ENCODE measurements around the gene TMEM185B.

Gene TMEM185B

GRCh38 chr2:120219766-120220165, 3.4 kb downstream of the TMEM185B start:
- Histone ChIP-seq H3K27me3 (ENCODE audit: insufficient read depth, insufficient read length) (peaks cover 11% of the 10 kb centered on the region), H3K36me3 (ENCODE audit: insufficient read depth, insufficient read length, low read length) (peaks cover 37% of the 10 kb centered on the region), H3K9me3 (ENCODE audit: insufficient read depth, low read length) (peaks cover 13% of the 10 kb centered on the region), H3K4me1 (ENCODE audit: insufficient read depth, insufficient read length) (peaks cover 13% of the 10 kb centered on the region), H3K9ac (ENCODE audit: insufficient read length, low read depth) (no peak overlapping the region), H3K4me3 (ENCODE audit: insufficient read length, low read depth) (no peak overlapping the region)
- no peak for DNase-seq (ENCODE audit: low read depth, low spot score)
- TF ChIP-seq YY1 (IDR thresholded peaks at IDR 0.05; ENCODE audit: insufficient read depth, insufficient read length): no peak
- TF ChIP-seq SUZ12 (IDR thresholded peaks at IDR 0.05; ENCODE audit: extremely low read depth, insufficient read depth, insufficient read length): no peak
- no peak for TF ChIP-seq ZNF274 (IDR thresholded peaks at IDR 0.05; ENCODE audit: low read depth, low read length)

- peaks cover 37% of the 10 kb centered on the region for H3K36me3 ChIP-seq (ENCODE audit: insufficient read depth, insufficient read length, low read length)
- no peak overlapping the region for H3K4me3 ChIP-seq (ENCODE audit: insufficient read length, low read depth)
- no peak for DNase-seq (ENCODE audit: low read depth, low spot score)
- TF ChIP-seq YY1 (IDR thresholded peaks at IDR 0.05; ENCODE audit: insufficient read depth, insufficient read length): no peak
- no peak for TF ChIP-seq SUZ12 (IDR thresholded peaks at IDR 0.05; ENCODE audit: extremely low read depth, insufficient read depth, insufficient read length)
- TF ChIP-seq ZNF274 (IDR thresholded peaks at IDR 0.05; ENCODE audit: low read depth, low read length): no peak
- peaks cover 7% of the 10 kb centered on the region for H3K27me3 ChIP-seq (ENCODE audit: insufficient read depth, insufficient read length)
- H3K4me1 ChIP-seq (ENCODE audit: insufficient read depth, insufficient read length): peaks cover 11% of the 10 kb centered on the region
- no peak overlapping the region for H3K9ac ChIP-seq (ENCODE audit: insufficient read length, low read depth)
- peaks cover 13% of the 10 kb centered on the region for H3K9me3 ChIP-seq (ENCODE audit: insufficient read depth, low read length)
Observed at GRCh38 chr2:120219291-120219690, 3.9 kb downstream of the TMEM185B start.

- Histone ChIP-seq H3K9ac (ENCODE audit: insufficient read length, low read depth) (no peak overlapping the region), H3K4me3 (ENCODE audit: insufficient read length, low read depth) (no peak overlapping the region), H3K4me1 (ENCODE audit: insufficient read depth, insufficient read length) (peaks cover 6% of the 10 kb centered on the region), H3K27me3 (ENCODE audit: insufficient read depth, insufficient read length) (no peaks in the 10 kb centered on the region), H3K9me3 (ENCODE audit: insufficient read depth, low read length) (peaks cover 13% of the 10 kb centered on the region), H3K36me3 (ENCODE audit: insufficient read depth, insufficient read length, low read length) (peaks cover 37% of the 10 kb centered on the region)
- DNase-seq (ENCODE audit: low read depth, low spot score): no peak
- TF ChIP-seq YY1 (IDR thresholded peaks at IDR 0.05; ENCODE audit: insufficient read depth, insufficient read length): no peak
- TF ChIP-seq ZNF274 (IDR thresholded peaks at IDR 0.05; ENCODE audit: low read depth, low read length): no peak
- TF ChIP-seq SUZ12 (IDR thresholded peaks at IDR 0.05; ENCODE audit: extremely low read depth, insufficient read depth, insufficient read length): no peak
Observed at GRCh38 chr2:120218181-120218580, 5.0 kb downstream of the TMEM185B start.

- no peaks in the 10 kb centered on the region for H3K36me3 ChIP-seq (ENCODE audit: insufficient read depth, insufficient read length, low read length)
- peaks cover 8% of the 10 kb centered on the region for H3K4me1 ChIP-seq (ENCODE audit: insufficient read depth, insufficient read length)
- H3K9ac ChIP-seq (ENCODE audit: insufficient read length, low read depth): no peak overlapping the region
- H3K9me3 ChIP-seq (ENCODE audit: insufficient read depth, low read length): no peaks in the 10 kb centered on the region
- no peak for TF ChIP-seq ZNF274 (IDR thresholded peaks at IDR 0.05; ENCODE audit: low read depth, low read length)
- no peak for TF ChIP-seq YY1 (IDR thresholded peaks at IDR 0.05; ENCODE audit: insufficient read depth, insufficient read length)
- TF ChIP-seq SUZ12 (IDR thresholded peaks at IDR 0.05; ENCODE audit: extremely low read depth, insufficient read depth, insufficient read length): no peak
- no peaks in the 10 kb centered on the region for H3K27me3 ChIP-seq (ENCODE audit: insufficient read depth, insufficient read length)
- no peak overlapping the region for H3K4me3 ChIP-seq (ENCODE audit: insufficient read length, low read depth)
- DNase-seq (ENCODE audit: low read depth, low spot score): no peak
Observed at GRCh38 chr2:120210270-120210693, 12.9 kb downstream of the TMEM185B start.

GRCh38 chr2:120209427-120210269, 13.6 kb downstream of the TMEM185B start:
- TF ChIP-seq SUZ12 (IDR thresholded peaks at IDR 0.05; ENCODE audit: extremely low read depth, insufficient read depth, insufficient read length): no peak
- TF ChIP-seq ZNF274 (IDR thresholded peaks at IDR 0.05; ENCODE audit: low read depth, low read length): no peak
- TF ChIP-seq YY1 (IDR thresholded peaks at IDR 0.05; ENCODE audit: insufficient read depth, insufficient read length): no peak
- no peaks in the 10 kb centered on the region for H3K36me3 ChIP-seq (ENCODE audit: insufficient read depth, insufficient read length, low read length)
- H3K4me1 ChIP-seq (ENCODE audit: insufficient read depth, insufficient read length): peaks cover 8% of the 10 kb centered on the region
- H3K9ac ChIP-seq (ENCODE audit: insufficient read length, low read depth): no peak overlapping the region
- no peak for DNase-seq (ENCODE audit: low read depth, low spot score)
- H3K9me3 ChIP-seq (ENCODE audit: insufficient read depth, low read length): no peaks in the 10 kb centered on the region
- H3K4me3 ChIP-seq (ENCODE audit: insufficient read length, low read depth): no peak overlapping the region
- H3K27me3 ChIP-seq (ENCODE audit: insufficient read depth, insufficient read length): no peaks in the 10 kb centered on the region

GRCh38 chr2:120208381-120209353, 14.5 kb downstream of the TMEM185B start:
- TF ChIP-seq ZNF274 (IDR thresholded peaks at IDR 0.05; ENCODE audit: low read depth, low read length): no peak
- TF ChIP-seq YY1 (IDR thresholded peaks at IDR 0.05; ENCODE audit: insufficient read depth, insufficient read length): no peak
- no peak for TF ChIP-seq SUZ12 (IDR thresholded peaks at IDR 0.05; ENCODE audit: extremely low read depth, insufficient read depth, insufficient read length)
- Histone ChIP-seq H3K9me3 (ENCODE audit: insufficient read depth, low read length) (no peaks in the 10 kb centered on the region), H3K36me3 (ENCODE audit: insufficient read depth, insufficient read length, low read length) (no peaks in the 10 kb centered on the region)

More at GRCh38 chr2:120208381-120209353, 14.5 kb downstream of the TMEM185B start:
- Histone ChIP-seq H3K4me1 (ENCODE audit: insufficient read depth, insufficient read length) (peaks cover 14% of the 10 kb centered on the region), H3K27me3 (ENCODE audit: insufficient read depth, insufficient read length) (no peaks in the 10 kb centered on the region), H3K4me3 (ENCODE audit: insufficient read length, low read depth) (no peak overlapping the region), H3K9ac (ENCODE audit: insufficient read length, low read depth) (no peak overlapping the region)
- DNase-seq (ENCODE audit: low read depth, low spot score): no peak
